ENCODE data around the gene INS.
"Not testable (repeated sequence)": the region's sequence is repeated elsewhere in the genome, so short reads cannot be mapped to it uniquely, and the experiment has no call there.

INS gene

DNA sequence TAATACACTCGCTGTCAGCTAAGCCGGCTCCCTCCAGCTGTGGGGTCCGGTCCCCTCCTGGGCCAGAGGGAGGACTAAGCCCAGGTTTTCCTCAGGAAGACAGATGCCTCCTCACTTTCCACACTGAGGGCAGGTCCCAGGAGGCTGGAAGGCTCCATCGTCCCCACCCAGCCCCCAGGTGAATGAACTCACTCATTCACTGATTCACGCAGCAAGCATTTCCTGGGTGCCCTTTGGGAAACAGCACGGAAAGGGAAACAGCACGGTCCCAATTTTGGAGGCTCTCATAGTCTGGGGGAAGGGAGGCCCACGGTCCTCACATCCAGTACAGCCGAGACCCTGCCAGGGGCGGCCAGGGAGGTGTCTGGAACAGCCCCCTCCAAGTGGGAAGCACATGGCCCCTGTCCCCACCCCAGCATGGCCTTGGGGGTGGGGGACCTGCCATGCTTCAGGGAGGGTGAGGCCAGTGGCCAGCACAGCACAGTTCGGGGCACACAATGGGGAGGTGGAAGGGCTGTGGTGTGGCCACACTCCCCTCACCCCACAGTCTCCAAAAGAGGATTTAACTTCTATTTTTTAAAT, 19.9 kb upstream of the INS start:
- DNase-seq (ENCODE audit: low read depth in 2 of 2) = no peak

DNA sequence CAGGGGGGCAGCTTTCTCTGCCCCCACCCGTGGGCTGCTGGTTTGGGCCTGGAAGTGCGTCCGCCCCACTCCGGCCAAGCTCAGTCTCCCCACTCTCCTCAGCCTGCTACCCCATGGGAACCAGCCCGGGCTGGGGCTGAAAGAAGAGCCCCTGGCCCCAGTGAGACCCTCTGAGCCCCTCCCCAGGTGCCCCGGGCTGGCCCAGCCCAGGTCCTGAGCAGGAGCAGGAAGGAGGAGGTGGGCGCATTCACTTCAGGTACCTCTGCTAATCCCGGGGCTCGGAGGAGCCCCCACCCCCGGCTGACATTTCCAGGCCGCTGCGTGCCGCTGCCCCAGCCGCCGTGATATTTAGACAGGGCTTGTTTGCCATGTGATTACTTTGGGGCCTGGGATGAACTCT, 19.3 kb upstream of the INS start:
- DNase-seq (ENCODE audit: low read depth in 2 of 2) = no peak

DNA sequence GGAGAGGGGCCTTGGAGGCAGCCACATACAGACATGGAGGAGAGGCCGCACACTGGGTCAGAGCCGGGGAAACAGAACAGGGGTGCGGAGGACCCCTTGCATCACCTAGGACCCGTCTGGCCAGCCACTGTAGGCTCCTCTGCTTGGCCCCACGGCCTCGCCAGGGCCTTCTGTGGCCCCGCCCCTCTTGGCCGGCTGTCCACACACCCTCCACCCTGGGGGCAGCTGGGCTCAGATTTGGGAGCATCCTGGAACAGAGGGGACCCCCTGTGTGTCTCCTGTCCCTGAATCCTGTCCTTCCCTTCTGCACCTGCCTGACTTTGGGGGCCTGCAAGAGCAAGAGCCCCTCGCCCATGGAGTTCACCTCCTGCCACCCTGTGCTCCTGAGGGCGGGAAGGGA, 18.5 kb upstream of the INS start:
- no peak for DNase-seq (ENCODE audit: low read depth in 2 of 2)

DNA sequence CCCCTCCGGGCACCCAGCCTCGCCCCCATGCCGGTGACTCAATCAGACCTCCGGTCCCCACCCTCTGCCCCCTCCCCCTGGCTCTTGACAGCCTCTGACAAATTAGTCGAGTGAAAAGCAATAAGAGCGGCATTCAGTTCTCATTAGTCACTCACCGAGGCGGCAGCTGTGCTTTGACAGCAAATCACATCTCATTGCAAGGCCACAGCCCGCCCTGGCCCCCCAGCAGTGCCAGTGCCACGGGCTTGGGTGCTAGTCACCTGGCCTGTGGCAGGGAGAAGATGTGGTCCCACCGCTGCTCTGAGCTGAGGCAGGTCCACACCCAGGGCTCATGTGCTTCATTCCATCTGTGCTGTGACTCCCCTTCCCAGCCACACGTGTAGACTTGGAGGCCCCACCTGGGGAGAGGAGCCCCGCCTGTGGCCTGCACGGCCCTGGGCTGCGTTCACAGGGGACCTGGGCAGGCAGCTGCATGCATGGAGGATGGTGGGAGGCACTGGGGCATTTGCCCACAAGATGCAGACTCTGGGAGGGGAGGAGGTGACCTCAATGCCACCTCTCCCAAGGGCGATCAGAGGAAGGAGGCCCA, 18.0 kb upstream of the INS start:
- no peak for DNase-seq (ENCODE audit: low read depth in 2 of 2)

DNA sequence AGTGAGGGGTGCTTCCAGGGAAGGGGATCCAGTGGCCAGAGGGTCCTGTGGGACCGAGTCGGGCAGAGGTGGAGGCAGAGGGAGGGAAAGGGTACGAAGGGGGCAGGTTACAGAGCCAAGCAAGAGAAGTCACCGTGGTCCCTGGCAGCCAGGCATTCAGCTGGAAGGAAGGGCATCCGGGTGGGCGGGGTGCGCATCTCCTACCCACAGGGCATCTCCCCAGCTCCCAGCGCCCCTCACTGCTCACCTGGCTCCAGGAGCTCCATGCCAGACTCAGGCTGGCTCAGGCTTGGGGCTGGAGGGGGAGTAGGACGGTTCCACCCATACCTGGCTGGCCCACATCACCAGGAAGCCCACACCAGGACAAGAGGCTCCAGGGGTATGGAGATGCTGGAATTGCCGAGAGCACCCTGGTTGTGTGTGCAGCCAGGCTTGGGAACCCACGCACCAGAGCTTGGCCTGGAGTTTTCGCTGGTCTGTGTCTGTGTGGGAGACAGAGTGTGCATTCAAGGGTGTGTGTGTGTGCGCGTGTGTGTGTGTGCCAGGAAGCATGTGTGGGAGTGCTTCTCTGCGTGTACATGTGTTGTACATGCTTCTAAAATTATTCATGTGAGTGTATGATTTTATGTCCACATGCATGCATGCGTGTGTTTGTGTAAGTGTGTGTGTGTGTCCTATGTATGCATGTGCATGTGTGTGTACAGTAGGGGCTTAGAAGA, 17.2 kb upstream of the INS start:
- not testable (repeated sequence) for DNase-seq (ENCODE audit: low read depth in 2 of 2)

DNA sequence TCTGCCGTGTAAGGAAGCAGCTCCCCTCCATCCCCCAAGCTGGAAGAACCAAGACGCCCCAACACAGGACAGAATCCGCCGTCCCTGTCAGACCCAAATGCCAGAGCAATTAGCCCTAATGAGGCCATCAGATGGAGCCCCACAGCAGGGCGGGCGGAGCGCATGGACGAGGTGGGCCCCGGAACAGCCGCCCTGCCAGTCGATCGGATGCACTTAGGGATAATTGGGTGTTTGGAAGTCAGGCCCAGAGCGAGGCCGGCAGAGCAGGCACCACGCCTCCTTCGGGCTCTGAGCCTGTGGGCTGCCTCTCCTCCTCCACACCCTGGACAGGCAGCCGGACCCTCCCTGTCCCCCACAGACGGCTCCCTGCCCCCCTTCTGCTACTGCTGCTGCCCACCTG, 16.1 kb upstream of the INS start:
- DNase-seq (ENCODE audit: low read depth in 2 of 2) = no peak

DNA sequence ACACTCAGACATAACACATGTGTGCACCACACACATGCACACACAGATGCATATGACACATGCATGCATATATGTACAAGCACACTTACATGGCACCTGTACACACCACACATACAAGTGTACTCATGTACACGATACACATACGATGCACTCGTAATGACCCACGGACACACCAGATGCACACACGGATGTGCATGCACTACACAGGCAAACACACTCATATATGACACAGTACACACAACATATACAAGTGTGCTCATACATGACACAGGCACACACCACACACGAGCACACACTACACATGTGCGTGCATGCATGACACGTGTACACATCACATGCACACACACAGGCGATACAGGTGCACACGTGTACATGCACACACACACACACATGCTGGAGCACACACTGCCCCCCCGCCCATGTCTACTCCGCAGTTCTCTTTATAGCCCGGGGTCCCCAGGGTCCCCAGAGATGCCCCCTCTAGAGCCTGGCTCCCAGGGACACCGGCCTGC, 15.4 kb upstream of the INS start:
- no peak for DNase-seq (ENCODE audit: low read depth in 2 of 2)

DNA sequence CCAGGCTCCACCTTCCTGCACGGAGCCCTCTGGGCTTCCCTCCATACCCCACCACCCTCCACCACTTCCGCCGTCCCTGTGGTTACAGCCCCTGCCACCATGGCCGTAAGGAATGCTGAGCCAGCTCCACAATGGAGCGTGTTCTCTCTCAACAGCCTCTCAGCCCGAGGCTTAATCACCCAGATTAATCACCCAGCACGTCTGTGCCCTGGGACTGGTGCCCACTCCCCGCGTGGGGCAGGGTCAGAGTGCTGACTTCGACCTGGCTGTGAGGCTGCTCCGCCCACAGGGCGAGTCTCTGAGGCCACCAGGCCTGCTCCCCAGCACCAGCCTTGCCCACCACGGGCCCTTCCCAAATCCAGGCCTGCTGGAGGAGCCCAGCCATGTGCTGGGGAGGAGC, 14.7 kb upstream of the INS start:
- DNase-seq (ENCODE audit: low read depth in 2 of 2) = no peak

DNA sequence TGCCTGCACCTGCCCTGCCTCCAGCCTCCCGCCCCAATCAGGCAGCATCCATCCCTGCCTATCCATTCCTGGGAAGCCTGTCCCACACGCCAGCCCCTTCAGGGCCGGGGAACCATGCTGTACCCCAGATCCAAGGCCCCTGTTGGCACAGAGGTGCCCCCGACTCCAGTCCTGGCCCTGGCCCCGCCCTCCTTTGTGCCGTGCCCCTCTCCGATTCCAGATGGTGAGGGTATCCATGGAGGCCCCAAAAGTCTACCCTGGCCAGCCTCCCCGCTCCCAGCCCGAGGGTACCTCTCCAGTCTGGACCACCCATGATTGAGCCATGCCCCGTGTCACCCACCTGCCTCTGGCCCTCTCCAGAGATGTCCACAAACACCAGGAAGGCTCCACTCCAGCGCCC, 13.4 kb upstream of the INS start:
- no peak for DNase-seq (ENCODE audit: low read depth in 2 of 2)

DNA sequence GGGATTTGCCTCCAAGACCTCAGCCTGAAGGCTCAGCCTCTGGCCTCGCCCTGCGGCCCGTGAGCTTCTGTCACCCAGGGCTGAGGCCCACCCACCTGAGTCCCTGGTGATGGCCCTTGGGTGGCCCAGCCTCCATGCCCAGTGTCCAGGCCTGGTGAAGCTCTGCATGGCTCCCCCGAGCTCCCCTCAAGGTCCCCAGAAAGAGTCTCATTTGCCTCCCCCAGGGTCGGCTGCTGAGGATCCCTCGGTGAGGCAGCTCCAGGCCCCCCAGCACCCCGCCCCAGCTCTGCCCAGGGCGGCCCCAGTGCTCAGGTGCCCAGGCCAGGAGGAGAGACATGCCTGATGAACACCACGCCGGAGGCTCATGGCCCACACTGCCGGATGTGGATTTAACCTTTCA, 12.8 kb upstream of the INS start:
- DNase-seq (ENCODE audit: low read depth in 2 of 2) = no peak

DNA sequence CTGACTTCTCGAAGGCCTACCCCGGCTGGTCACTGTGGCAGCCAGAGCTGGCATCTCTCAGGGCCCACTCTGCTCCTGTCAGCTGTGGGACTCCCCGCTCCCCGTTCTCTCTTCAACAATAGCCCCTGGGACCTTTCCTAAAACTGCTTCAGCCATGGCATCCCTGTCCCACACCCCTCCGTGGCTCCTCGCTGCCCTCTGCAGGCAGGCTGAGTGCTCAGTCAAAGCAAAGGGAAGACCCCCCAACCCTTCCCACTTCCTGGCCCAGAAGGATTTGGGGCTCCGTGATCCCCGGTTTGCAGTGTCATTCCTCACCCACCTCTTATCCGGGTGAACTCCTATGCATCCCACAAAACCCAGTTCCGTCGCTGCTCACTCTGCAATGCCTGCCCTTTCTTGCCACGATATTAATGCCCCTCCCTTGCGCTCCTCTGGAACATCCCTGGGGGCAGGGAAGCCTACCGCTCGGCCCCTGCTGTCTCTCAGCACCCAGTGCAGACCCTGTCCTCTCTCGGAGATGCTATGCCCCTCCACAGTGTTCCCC, 12.2 kb upstream of the INS start:
- no peak for DNase-seq (ENCODE audit: low read depth in 2 of 2)

DNA sequence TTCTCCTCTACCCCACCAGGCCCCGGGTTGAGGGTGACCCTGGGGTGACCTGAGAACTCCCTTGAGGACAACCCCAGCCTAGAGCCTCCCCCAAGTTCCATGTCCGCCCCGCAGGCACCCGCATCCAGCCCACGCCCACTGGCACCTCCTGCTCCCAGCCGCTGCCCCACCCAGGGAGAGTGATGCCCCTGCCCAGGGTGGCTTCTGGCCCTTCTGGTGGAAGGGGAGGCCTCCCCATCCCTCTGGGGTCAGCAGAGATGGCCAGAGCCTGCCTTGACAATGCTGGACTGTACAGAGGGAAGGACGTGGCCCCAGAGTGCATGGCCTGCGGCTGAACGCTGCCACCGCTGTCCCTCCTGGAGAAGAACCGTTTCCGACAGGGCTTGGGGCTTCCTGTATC, 11.7 kb upstream of the INS start:
- no peak for DNase-seq (ENCODE audit: low read depth in 2 of 2)

DNA sequence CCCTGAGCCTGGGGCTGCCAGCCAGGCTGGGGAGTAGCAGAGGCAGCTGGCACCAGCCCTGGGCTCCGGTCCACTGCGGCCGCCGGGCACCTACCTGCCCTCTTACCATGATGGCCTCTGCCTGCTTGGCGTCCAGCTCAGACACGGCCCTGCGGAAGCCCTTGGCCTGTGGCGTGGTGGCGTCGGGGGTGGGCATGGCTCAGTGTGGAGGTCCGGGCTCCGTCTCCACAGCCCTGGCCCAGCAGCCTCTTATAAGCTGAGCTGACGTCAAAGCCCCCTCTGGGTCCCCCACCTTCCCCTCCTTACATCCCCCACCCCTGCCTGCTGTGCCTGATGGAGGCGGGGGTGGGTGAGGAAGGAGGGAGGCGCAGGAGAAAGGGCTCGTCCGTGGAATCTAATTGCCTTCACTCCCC, 10.6 kb upstream of the INS start, which contains the start of gene TH:
TH (minus strand) TSS at position 225 of the 413 bp plus-strand sequence; CDS start at position 196, 29 bp downstream.
- no peak for DNase-seq (ENCODE audit: low read depth in 2 of 2)

DNA sequence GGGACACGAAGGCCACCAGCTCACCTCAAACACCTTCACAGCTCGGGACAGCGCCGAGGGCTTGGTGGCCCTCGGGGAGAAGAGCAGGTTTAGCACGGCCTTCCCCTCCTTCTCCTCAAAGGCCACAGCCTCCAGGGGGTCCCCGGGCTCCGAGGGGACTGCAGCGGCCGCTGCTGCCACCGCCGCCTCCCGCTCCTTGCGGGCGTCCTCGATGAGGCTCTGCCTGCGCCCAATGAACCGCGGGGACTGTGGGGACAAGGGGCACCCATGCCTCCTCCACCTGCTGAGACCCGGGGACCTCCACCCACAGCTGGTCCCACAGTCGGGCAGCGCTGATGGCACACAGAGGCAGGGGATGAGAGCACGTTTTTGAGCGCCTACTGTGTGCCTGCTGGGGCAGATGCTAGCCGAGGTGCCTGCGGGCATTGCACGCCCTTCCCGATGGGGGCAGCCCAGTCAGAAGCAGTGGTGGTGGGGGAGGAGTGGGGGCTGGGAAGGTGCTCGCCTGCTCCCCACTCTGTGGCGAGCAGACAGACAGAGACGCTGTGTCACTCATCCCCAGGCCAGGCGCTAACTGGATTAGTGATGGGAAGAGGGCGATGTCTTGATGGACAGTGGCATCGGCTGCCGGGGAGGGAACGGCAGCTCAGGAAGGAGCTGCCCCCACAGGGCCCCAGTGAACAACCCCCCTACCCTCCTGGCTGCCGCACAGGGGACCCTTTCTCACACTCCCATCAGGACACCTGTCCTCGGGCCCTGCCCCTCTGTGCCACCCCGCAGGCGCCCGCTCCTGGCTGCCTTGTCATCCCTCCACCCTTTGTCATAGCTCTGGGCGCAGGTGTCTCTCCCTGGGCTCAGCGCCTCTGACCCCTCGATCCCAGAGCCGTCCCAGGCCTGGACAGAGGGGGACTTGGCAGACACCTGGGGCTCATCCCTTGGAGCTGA, 8.9 kb upstream of the INS start:
- DNase-seq (ENCODE audit: low read depth in 2 of 2) = no peak

DNA sequence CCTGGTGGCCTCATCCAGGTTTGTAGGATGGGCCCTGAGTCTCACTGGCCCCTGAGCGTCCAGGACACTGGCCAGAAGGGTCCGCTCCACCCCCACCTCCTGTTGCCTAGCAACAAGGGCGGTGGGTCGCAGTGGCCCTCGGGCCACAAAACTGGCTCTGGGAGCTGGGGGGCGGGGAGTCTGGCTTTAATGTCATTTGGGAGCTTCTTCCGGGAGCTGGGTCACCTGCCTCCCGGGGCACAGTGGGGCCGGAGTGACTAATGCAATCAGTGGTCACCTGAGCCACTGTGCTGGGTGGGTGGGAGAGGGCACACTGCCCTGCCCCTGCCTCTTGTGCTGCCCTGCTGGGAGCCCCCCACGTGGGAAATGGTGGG, 8.0 kb upstream of the INS start:
- no peak for DNase-seq (ENCODE audit: low read depth in 2 of 2)

DNA sequence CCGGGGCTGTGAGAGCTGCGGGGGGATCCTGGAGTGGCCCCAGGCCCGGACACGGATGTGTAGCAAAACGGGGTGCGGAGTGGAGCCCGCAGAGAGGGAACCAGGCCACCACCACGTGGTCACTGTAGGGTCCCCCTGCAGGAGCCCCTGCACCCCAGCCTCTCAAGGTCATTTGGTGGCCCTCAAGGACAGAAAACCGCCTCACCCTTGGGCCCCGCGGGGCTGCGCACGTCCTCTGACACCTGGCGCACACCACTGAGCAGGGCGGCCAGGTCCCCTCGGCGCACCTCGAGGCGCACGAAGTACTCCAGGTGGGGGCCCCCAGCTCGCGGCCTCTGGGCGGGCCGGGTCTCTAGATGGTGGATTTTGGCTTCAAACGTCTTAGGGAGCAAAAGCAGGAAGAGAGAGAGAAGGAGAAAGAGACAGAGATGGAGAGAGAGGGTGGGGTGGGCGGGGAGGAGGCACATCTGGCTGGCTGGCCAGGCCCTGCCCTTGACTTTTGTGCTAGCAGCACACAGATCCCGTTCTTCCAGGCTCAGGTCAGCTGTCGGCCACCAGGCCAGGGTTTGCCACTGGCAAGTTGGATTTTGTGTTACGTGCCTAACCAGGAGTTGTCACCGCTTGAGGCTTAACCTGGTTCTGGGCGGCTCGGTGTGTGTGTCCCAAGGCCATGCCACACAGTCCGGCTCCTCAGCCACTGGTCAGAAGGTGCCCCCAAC, 7.4 kb upstream of the INS start:
- DNase-seq (ENCODE audit: low read depth in 2 of 2) = no peak

DNA sequence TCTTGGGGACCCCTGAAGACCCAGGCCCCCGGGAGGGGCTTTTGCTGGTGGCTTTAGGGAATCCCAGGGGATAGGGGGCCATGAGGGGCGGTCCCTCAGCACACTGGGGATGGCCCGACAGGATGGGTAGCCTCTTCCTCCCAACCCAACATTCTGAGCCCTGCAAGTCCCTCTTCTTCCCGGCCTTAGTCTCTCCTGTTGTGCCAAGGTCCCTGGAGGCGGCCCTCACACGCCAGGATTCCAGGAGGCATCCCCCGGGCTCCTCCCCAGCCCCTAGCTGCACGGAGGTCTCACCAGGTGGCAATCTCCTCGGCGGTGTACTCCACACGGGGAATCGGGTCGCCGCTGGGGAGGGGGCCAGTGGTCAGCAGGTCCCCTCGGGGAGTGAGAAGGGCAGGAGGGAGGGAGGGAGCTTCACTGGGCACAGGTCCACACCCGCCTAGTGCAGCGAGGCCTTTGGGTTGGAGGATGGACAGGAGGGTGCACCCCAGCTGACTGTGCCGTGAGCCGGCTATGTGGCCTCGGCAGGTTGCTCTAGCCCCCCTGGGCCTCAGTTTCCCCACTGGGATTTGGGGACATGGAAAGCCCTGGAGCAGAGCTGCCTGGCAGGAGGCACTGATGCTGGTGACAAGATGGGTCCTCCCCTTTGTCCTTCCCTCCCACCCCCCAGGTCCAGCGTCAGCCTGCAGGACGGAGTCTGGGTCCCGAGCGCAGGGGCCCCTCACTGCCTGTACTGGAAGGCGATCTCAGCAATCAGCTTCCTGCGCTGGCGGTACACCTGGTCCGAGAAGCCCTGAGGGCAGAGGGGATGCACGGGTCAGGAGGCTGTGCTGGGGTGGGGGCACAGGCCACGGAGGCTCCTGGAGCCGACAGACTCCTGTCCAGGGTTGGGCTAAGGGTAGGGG, 6.4 kb upstream of the INS start:
- DNase-seq (ENCODE audit: low read depth in 2 of 2) = no peak

DNA sequence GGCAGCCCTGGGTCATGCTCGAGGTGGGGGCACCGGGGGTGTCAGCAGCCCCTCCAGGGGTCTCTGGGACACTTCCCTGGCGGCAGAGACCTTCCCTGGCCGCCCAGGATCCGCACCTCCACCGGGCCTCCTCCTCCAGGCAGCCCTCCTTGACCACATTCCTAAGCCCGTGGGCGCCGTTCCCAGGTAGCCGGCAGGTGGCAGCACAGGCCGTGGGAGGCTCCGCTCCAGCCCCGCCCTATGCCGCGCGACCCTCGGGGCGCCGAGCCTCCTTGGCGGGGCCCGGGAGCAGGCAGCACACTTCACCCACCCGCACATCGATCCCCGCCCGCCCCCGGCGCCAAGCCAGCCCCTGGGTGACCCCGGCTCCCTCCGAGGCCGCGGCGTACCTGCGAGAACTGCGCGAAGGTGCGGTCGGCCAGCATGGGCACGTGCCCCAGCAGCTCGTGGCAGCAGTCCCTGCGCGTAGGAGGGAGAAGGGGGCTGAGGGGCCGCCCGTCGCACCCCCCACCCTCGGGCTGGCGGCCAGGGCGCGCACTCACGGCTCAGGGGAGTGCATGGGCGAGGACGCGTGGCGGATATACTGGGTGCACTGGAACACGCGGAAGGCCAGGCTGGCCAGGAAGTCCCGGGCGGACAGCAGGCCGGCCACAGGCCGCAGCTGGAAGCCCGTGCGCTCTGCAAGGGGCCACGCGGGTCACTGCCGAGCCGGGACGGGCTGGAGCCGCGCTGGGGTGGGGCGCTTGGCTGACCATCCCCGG, 5.3 kb upstream of the INS start:
- DNase-seq (ENCODE audit: low read depth in 2 of 2) = no peak

DNA sequence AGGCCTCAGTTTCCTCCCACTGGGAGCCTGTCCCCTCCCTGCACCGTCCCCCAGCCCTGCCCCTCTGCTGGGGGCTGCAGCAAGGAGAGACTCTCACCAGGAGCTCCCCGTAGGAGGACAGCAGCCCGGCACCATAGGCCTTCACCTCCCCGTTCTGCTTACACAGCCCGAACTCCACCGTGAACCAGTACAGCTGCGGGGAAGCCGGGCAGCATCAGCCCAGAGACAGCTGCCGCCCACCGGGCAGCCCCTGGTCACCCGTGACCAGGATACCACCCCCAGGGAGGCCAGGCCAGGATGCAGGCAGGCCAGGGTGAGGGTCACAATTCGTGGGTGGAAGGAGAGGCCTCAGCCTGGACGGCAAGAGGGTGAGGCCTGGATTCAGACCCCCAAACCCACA, 4.6 kb upstream of the INS start:
- DNase-seq (ENCODE audit: low read depth in 2 of 2) = no peak
